ENCODE results near the gene C17orf107.

- no peak for TF ChIP-seq CBX2 (IDR thresholded peaks at IDR 0.05; ENCODE audit: insufficient read depth, low read length, poor library complexity, severe bottlenecking)
- no peak for TF ChIP-seq CREM (IDR thresholded peaks at IDR 0.05; ENCODE audit: low read depth)
- TF ChIP-seq, protein P1, sequence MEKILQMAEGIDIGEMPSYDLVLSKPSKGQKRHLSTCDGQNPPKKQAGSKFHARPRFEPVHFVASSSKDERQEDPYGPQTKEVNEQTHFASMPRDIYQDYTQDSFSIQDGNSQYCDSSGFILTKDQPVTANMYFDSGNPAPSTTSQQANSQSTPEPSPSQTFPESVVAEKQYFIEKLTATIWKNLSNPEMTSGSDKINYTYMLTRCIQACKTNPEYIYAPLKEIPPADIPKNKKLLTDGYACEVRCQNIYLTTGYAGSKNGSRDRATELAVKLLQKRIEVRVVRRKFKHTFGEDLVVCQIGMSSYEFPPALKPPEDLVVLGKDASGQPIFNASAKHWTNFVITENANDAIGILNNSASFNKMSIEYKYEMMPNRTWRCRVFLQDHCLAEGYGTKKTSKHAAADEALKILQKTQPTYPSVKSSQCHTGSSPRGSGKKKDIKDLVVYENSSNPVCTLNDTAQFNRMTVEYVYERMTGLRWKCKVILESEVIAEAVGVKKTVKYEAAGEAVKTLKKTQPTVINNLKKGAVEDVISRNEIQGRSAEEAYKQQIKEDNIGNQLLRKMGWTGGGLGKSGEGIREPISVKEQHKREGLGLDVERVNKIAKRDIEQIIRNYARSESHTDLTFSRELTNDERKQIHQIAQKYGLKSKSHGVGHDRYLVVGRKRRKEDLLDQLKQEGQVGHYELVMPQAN (IDR thresholded peaks at IDR 0.05; ENCODE audit: borderline replicate concordance) = no peak
- no peak for TF ChIP-seq NFYB (IDR thresholded peaks at IDR 0.05; ENCODE audit: extremely low read depth, insufficient read length)
- TF ChIP-seq, protein P2, sequence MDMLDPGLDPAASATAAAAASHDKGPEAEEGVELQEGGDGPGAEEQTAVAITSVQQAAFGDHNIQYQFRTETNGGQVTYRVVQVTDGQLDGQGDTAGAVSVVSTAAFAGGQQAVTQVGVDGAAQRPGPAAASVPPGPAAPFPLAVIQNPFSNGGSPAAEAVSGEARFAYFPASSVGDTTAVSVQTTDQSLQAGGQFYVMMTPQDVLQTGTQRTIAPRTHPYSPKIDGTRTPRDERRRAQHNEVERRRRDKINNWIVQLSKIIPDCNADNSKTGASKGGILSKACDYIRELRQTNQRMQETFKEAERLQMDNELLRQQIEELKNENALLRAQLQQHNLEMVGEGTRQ (CRISPR knock-in tag; IDR thresholded peaks at IDR 0.05) = no peak
Observed at GRCh38 chr17:4933646-4934045, 34.3 kb downstream of the C17orf107 start.
